GM19455 (cell line): Measurements from ENCODE around the gene SNTA1.
"Not testable (repeated sequence)": the region's sequence is repeated elsewhere in the genome, so short reads cannot be mapped to it uniquely, and the experiment has no call there.

Experiments used
- ATAC-seq: cut with Tn5 transposase; IDR thresholded peaks from one replicate; pipeline ENCODE4 v1.9.1; 2021; ENCODE audit not compliant: unreplicated experiment

SNTA1 gene

GRCh38 chr20:33466303-33466646 is 22.7 kb upstream of the SNTA1 start:
- no peak for ATAC-seq

GRCh38 chr20:33465481-33466302 is 22.1 kb upstream of the SNTA1 start:
- no peak for ATAC-seq

- not testable (repeated sequence) for ATAC-seq
Measured at GRCh38 chr20:33464759-33465158, 21.2 kb upstream of the SNTA1 start.

- ATAC-seq, result no peak
Measured at GRCh38 chr20:33463332-33464101, 20.0 kb upstream of the SNTA1 start.

GRCh38 chr20:33460711-33461110 is 17.1 kb upstream of the SNTA1 start:
- no peak for ATAC-seq

- no peak for ATAC-seq
Measured at GRCh38 chr20:33459599-33459998, 16.0 kb upstream of the SNTA1 start.

GRCh38 chr20:33456916-33457642 is 13.5 kb upstream of the SNTA1 start:
- not testable (repeated sequence) for ATAC-seq

- no peak for ATAC-seq
Measured at GRCh38 chr20:33450867-33451266, 7.3 kb upstream of the SNTA1 start.

- no peak for ATAC-seq
Measured at GRCh38 chr20:33445881-33446625, 2.5 kb upstream of the SNTA1 start.

- ATAC-seq, result no peak
Measured at GRCh38 chr20:33444797-33445560, 1.4 kb upstream of the SNTA1 start.

- no peak for ATAC-seq
Measured at GRCh38 chr20:33443006-33443511, 504 bp downstream of the SNTA1 start.

- ATAC-seq, result no peak
Measured at GRCh38 chr20:33442136-33443005, 1.2 kb downstream of the SNTA1 start.

- no peak for ATAC-seq
Measured at GRCh38 chr20:33441142-33441955, 2.2 kb downstream of the SNTA1 start.

GRCh38 chr20:33440562-33440961 is 3.0 kb downstream of the SNTA1 start:
- ATAC-seq, result not testable (repeated sequence)

GRCh38 chr20:33438481-33438880 is 5.1 kb downstream of the SNTA1 start:
- no peak for ATAC-seq

GRCh38 chr20:33437141-33437911 is 6.2 kb downstream of the SNTA1 start:
- ATAC-seq, result no peak

GRCh38 chr20:33434434-33434833 is 9.1 kb downstream of the SNTA1 start:
- no peak for ATAC-seq
